Keratinocyte (primary cell): ENCODE measurements around the gene GABRB1. TPM values are rescaled to one million over a fixed set of nuclear protein-coding genes. Genes with fewer than 3 reads are reported as not detected.
"Not testable (repeated sequence)": the region's sequence is repeated elsewhere in the genome, so short reads cannot be mapped to it uniquely, and the experiment has no call there.

ENCODE experiments used
- DNase-seq: peaks from one replicate; pipeline ENCODE4 v3.0.0-alpha.2; 2011; ENCODE audit warnings: low read depth, missing footprints, low spot score
- FAIRE-seq: peaks from 2 replicates; lab custom pipeline; 2011; peaks lifted over from hg19 to GRCh38; lab: Jason Lieb, UNC
- H2AFZ ChIP-seq: 2 replicates; pipeline ENCODE4 v1.6.0; 2012; ENCODE audit warnings: low read length, control low read depth, inconsistent platforms; ENCODE audit not compliant: control insufficient read depth
- H3K27ac ChIP-seq: 2 replicates; pipeline ENCODE4 v1.5.1; 2011; ENCODE audit warnings: low read length; ENCODE audit not compliant: control insufficient read depth, insufficient read depth
- H3K27me3 ChIP-seq: 3 replicates; pipeline ENCODE4 v1.6.0; 2011; ENCODE audit warnings: low read length; ENCODE audit not compliant: control insufficient read depth, insufficient read depth; ENCODE audit errors: extremely low read depth
- H3K36me3 ChIP-seq, 2 experiments: 2 replicates in 1 of 2; 3 replicates in 1 of 2; pipeline ENCODE4 v1.5.1; 2011; ENCODE audit warnings: low read length in 2 of 2, mild to moderate bottlenecking in 1 of 2; ENCODE audit not compliant: control insufficient read depth in 2 of 2, insufficient read depth in 2 of 2; ENCODE audit errors: extremely low read depth in 1 of 2
- H3K4me1 ChIP-seq: 3 replicates; pipeline ENCODE4 v1.5.1; 2011; ENCODE audit warnings: low read length; ENCODE audit not compliant: control insufficient read depth, insufficient read depth; ENCODE audit errors: extremely low read depth
- H3K4me2 ChIP-seq: 3 replicates; pipeline ENCODE4 v1.6.0; 2011; ENCODE audit warnings: low read depth, low read length; ENCODE audit not compliant: control insufficient read depth, insufficient read depth; ENCODE audit errors: extremely low read depth
- H3K4me3 ChIP-seq, 3 experiments: fragments of 200-600 bp in 1 of 3; sonication (generic) in 1 of 3; 2 replicates in 2 of 3; 3 replicates in 1 of 3; pipeline ENCODE4 v1.5.1; 2011 to 2016; ENCODE audit warnings: low read length in 3 of 3, mild to moderate bottlenecking in 3 of 3, control low read depth in 2 of 3, inconsistent platforms in 1 of 3, low read depth in 1 of 3, mixed read lengths in 1 of 3, mixed run types in 1 of 3, moderate library complexity in 1 of 3; ENCODE audit not compliant: control insufficient read depth in 2 of 3, insufficient read depth in 2 of 3; ENCODE audit errors: extremely low read depth in 1 of 3
- H3K79me2 ChIP-seq: 2 replicates; pipeline ENCODE4 v1.6.0; 2012; ENCODE audit warnings: low read length; ENCODE audit not compliant: control insufficient read depth, insufficient read depth
- H3K9ac ChIP-seq: 3 replicates; pipeline ENCODE4 v1.6.0; 2011; ENCODE audit warnings: low read length; ENCODE audit not compliant: control insufficient read depth, insufficient read depth; ENCODE audit errors: extremely low read depth
- H3K9me1 ChIP-seq: 3 replicates; pipeline ENCODE4 v1.6.0; 2011; ENCODE audit warnings: low read length; ENCODE audit not compliant: control insufficient read depth, insufficient read depth; ENCODE audit errors: extremely low read depth
- H3K9me3 ChIP-seq: 2 replicates; pipeline ENCODE4 v1.5.1; 2012; ENCODE audit warnings: low read depth, low read length; ENCODE audit not compliant: control insufficient read depth
- H4K20me1 ChIP-seq: 3 replicates; pipeline ENCODE4 v1.6.0; 2011; ENCODE audit warnings: low read length; ENCODE audit not compliant: control insufficient read depth, insufficient read depth; ENCODE audit errors: extremely low read depth
- EZH2 ChIP-seq: IDR thresholded peaks from one replicate; pipeline ENCODE4 v1.6.1; 2012; ENCODE audit warnings: inconsistent platforms, mild to moderate bottlenecking, low read length, moderate library complexity
- dilution Hi-C: fragments of 300-500 bp; cut with MboI; formaldehyde crosslinking; loops from one replicate; pipeline ENCODE4 v1.7.0; 2020; ENCODE audit warnings: low sequenced_read_pairs; ENCODE audit not compliant: extremely low pct_ligation_motif_present
- polyA plus RNA-seq, 5 experiments: library from polyadenylated mRNA; depleted of rRNA in 3 of 5; stranded (reverse) in 3 of 5; stranded (forward) in 1 of 5; unstranded in 1 of 5; fragments of >200 nt; gene quantifications; 1 replicate in 1 of 5; 2 replicates in 3 of 5; 3 replicates in 1 of 5; pipeline versions ENCODE4 v1.2.1 to v1.2.3, GENCODE V29; 2011 to 2012; ENCODE audit warnings: missing spikeins in 2 of 5, low read depth in 1 of 5, low replicate concordance in 1 of 5
- TF ChIP-seq, protein P1 (sequence below), 3 experiments: IDR thresholded peaks in 1 of 3; conservative IDR thresholded peaks in 1 of 3; optimal IDR thresholded peaks in 1 of 3; 2 replicates in 2 of 3; 3 replicates in 1 of 3; pipeline versions ENCODE3 to v1.5.1; 2011; ENCODE audit warnings: low read length in 3 of 3, mild to moderate bottlenecking in 3 of 3, moderate library complexity in 2 of 3, control low read depth in 1 of 3, inconsistent platforms in 1 of 3; ENCODE audit not compliant: insufficient read depth in 2 of 3; ENCODE audit errors: extremely low read depth in 1 of 3

Gene GABRB1
- polyA plus RNA-seq, 1 donor (not counting 4 experiments of a cell fraction or from before 2014, with no cell fraction given), result not detected

DNA sequence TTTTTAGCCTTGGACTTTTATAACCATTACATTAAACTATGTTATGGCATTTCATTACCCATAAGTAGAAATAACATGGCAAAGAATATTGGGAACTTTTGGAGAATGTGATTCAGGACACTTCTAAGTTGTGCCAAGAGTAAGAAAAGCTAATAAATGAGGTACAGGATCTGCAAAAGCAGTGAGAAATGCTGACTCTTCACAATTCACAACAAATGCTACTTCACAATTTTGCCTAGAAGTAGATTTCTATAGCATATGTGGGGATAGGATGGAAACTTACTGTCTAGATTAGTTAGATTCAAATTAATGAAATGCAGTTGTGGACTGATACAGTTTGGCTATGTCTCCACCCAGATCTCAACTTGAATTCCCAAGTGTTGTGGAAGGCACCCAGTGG is 258.4 kb downstream of the GABRB1 start:
- Histone ChIP-seq H3K36me3 (no peaks in the 10 kb centered on the region), H3K79me2 (no peaks in the 10 kb centered on the region), H3K9me3 (no peaks in the 10 kb centered on the region), H3K27me3 (no peaks in the 10 kb centered on the region), H3K4me3 (no peak overlapping the region), H4K20me1 (no peaks in the 10 kb centered on the region), H3K27ac (no peak overlapping the region), H3K4me2 (no peak overlapping the region), H3K9me1 (no peaks in the 10 kb centered on the region), H3K4me1 (no peaks in the 10 kb centered on the region), H2AFZ (no peak overlapping the region), H3K9ac (no peak overlapping the region)
- no peak for DNase-seq
- dilution Hi-C loops, result no loop called here
- no peak for FAIRE-seq
- no peak for TF ChIP-seq EZH2
- TF ChIP-seq, protein P1, sequence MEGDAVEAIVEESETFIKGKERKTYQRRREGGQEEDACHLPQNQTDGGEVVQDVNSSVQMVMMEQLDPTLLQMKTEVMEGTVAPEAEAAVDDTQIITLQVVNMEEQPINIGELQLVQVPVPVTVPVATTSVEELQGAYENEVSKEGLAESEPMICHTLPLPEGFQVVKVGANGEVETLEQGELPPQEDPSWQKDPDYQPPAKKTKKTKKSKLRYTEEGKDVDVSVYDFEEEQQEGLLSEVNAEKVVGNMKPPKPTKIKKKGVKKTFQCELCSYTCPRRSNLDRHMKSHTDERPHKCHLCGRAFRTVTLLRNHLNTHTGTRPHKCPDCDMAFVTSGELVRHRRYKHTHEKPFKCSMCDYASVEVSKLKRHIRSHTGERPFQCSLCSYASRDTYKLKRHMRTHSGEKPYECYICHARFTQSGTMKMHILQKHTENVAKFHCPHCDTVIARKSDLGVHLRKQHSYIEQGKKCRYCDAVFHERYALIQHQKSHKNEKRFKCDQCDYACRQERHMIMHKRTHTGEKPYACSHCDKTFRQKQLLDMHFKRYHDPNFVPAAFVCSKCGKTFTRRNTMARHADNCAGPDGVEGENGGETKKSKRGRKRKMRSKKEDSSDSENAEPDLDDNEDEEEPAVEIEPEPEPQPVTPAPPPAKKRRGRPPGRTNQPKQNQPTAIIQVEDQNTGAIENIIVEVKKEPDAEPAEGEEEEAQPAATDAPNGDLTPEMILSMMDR (optimal IDR thresholded peaks at IDR 0.05 in 1 of 3, IDR thresholded peaks at IDR 0.05 in 1 of 3, conservative IDR thresholded peaks at IDR 0.05 in 1 of 3; ENCODE audit: extremely low read depth in 1 of 3, insufficient read depth in 2 of 3, low read length in 3 of 3), result no peak

DNA sequence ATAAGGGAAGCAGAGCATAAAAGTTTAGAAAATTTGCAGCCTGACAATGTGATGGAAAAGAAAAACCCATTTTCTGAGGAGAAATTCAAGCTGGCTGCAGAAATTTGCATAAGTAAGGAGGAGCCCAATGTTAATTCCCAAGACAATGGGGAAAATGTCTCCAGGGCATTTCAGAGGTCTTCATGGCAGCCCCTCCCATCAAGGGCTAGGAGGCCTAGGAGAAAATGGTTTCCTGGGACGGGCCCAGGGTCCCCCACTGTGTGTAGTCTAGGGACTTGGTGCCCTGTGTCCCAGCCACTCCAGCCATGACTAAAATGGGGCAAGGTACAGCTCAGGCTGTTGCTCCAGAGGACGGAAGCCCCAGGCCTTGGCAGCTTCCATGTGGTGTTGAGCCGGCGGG is 259.5 kb downstream of the GABRB1 start:
- H3K4me1 ChIP-seq, H4K20me1 ChIP-seq, H3K4me2 ChIP-seq, DNase-seq, H3K36me3 ChIP-seq, H3K27ac ChIP-seq, H3K79me2 ChIP-seq, H3K9ac ChIP-seq, H3K9me3 ChIP-seq, dilution Hi-C loops, H2AFZ ChIP-seq, FAIRE-seq, H3K4me3 ChIP-seq, H3K9me1 ChIP-seq, H3K27me3 ChIP-seq: not testable (repeated sequence)

DNA sequence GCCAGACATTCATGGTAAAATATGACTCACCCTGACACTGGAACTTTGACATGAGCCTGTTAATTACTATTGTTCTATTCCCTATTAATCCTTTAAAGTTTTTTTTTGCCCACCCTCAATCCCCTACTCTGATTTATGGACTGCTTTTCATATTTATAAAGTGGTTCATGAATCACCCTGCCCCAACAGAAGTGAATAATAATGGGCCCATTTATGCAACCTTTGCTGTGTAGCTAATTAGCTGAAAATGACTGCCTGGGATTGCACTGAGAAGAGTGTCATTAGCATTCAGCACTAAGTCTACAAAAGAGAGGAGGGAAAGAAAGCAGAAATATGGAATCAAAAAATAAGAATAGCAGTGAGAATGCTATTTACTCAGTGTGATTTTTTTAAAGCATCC is 277.8 kb downstream of the GABRB1 start:
- no peaks in the 10 kb centered on the region for H3K79me2 ChIP-seq
- H3K27ac ChIP-seq, result no peak overlapping the region
- no peaks in the 10 kb centered on the region for H3K27me3 ChIP-seq
- no peaks in the 10 kb centered on the region for H4K20me1 ChIP-seq
- dilution Hi-C loops, result no loop called here
- no peak overlapping the region for H3K9ac ChIP-seq
- DNase-seq, result no peak
- H3K4me2 ChIP-seq, result no peak overlapping the region
- no peak for TF ChIP-seq EZH2
- TF ChIP-seq, protein P1 (optimal IDR thresholded peaks at IDR 0.05 in 1 of 3, IDR thresholded peaks at IDR 0.05 in 1 of 3, conservative IDR thresholded peaks at IDR 0.05 in 1 of 3; ENCODE audit: extremely low read depth in 1 of 3, insufficient read depth in 2 of 3, low read length in 3 of 3), result no peak
- FAIRE-seq, result no peak
- no peak overlapping the region for H3K4me3 ChIP-seq
- no peaks in the 10 kb centered on the region for H3K4me1 ChIP-seq
- H3K9me1 ChIP-seq, result no peaks in the 10 kb centered on the region
- no peaks in the 10 kb centered on the region for H3K36me3 ChIP-seq
- H3K9me3 ChIP-seq, result no peaks in the 10 kb centered on the region
- no peak overlapping the region for H2AFZ ChIP-seq
